ENCODE results near the gene JAM2.

The JAM2 gene

DNA sequence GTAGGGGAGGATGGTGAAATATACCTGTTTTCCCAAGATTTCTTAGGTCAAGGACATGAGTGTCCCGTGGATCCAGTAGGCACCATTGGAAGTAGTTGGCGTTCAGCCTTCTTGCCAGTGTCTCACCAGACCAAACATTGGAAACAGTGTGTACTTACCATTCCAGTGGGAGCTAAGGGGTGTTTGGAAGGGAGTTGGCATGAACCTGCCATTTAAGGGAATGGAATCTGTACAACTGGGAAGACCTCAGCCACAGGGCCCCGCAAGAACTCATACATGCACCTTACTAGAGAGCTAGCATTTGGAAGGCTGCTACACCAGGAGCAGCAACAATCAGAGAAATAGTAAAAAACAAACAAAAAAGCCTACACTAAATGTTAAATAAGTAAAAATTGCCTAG, 82.9 kb downstream of the JAM2 start:
- DNase-seq = no peak

DNA sequence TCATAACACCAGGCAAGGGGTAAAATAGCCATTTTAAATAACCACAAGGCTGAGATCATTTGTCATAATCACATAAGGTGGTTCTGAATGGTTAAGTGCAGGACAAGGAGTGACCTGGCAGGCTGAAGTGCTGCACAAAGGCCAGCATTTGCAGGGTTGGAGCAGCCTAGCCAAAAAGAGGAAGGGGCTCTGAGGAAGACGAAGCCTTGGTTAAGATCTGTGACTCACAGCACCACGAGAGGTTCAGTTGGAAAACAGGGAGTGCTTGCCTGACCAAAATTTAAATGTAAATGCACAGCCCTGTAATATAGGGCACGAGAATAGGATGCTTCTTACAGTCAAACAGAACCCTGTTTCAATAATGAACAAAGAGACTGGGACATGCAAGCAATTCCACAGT, 83.6 kb downstream of the JAM2 start:
- no peak for DNase-seq

DNA sequence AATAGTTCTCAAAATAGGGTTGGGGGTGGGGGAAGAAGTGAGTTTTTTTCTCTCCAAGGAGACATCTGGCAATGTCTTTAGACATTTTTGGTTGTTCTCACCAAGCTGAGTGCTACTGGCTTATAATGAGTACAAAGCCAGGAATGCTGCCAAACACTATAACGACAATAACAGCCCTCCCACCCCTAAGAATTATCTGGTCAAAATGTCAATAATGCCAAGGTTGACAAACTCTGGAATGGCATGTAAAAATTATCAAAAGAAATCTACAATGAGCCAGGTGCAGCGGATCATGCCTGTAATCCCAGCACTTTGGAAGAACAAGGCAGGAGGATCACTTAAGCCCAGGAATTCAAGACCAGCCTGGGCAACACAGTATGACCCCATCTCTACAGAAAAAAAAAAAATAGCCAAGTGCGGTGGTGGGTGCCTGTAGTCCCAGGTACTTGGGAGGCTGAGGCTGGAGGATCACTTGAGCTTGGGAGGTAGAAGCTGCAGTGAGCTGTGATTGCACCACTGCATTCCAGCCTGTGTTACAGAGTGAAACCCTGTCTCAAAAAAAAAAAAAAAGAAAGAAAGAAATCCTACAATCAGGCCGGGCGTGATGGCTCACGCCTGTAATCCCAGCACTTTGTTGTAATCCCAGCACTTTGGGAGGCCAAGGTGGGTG, 93.2 kb downstream of the JAM2 start:
- DNase-seq = no peak

DNA sequence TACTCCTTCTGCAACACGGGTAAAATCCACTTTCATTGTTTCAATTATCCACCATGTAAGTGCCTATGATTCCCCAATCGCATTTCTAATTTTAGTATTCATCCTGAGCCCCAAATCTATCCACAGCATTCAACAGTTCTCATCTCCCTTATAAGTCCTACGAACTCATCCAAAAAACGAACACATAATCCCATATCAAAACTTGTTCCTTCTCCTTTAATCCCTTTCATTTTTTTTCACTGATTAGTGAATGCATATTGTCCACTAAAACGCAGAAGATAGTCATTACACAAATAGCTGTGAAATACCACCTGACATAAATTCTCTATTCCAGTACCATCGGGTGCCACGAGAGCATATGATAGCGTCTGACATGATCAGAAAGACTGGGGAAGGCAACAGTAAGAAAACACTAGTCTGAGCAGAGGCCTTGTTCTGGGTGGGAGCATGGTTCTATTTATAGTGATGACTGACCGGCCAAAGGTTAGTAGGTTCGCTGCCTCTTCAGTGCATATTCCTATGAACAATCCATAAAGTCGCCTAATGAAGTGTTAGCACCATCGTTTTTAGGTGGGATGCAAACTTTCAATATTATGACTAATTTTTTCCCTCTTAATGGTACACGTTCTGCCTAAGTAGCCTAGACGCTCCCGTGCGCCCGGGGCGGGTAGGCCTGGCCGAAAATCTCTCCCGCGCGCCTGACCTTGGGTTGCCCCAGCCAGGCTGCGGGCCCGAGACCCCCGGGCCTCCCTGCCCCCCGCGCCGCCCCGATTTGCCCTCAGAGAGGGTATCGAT, 95.0 kb downstream of the JAM2 start:
- no peak for DNase-seq

DNA sequence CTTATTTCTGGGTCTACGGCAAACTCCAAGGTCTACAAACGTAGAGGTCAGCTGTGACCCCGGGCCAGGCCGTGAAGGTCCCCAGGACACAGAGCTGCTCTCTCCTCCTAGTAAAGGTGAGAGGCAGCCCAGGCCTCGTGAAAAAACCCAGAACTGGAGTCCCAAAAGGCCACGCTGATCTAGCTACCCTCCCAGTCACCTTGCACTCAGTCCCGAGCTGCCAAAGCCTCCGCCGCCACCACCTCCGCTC, 95.5 kb downstream of the JAM2 start:
- DNase-seq = no peak

DNA sequence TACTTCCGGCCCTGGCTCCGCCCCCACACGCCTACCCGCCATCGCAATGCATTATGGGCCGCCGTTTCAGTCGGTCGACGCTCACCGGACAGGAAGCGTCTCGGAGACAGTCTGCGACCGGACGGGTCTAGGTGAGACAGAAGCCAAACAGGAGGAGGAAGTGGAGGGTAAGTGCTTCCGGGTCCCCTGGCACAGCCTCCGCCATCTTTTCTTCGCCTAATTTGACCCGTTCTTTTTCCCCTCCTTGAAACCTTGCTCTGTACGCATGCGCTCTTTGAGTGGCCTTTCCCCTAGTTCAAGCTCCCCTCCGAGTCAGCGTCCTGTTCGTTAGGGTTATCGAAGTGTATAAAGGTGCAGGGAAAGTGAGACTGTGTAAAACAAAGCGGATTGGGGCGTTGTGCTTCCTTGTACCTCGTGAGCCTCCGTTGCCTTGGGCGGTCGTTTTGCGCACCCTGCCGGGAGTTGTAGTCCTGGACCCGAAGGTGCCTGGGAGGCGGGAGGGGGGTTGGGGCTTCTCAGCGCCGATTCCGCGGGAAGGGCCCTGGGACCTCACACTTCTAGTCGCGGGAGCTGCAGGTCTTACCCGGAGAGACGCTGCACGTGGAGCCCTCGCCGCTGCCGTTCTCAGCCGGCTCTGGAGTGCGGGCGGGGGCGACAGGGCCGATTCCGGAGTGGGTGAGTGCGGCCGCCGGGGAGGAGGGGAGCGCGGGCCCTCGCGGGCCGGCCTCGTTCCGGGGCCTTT, 96.0 kb downstream of the JAM2 start, which contains the start of the genes ATP5PF and GABPA:
TSS of gene ATP5PF (minus strand) at position 1 of the 742 bp plus-strand sequence. CDS start 5,110 bp downstream, outside the sequence.
TSS of gene GABPA (plus strand) at position 69 of the 742 bp plus-strand sequence. CDS start 6,627 bp downstream, outside the sequence.
- DNase-seq = peak; percentile 99

DNA sequence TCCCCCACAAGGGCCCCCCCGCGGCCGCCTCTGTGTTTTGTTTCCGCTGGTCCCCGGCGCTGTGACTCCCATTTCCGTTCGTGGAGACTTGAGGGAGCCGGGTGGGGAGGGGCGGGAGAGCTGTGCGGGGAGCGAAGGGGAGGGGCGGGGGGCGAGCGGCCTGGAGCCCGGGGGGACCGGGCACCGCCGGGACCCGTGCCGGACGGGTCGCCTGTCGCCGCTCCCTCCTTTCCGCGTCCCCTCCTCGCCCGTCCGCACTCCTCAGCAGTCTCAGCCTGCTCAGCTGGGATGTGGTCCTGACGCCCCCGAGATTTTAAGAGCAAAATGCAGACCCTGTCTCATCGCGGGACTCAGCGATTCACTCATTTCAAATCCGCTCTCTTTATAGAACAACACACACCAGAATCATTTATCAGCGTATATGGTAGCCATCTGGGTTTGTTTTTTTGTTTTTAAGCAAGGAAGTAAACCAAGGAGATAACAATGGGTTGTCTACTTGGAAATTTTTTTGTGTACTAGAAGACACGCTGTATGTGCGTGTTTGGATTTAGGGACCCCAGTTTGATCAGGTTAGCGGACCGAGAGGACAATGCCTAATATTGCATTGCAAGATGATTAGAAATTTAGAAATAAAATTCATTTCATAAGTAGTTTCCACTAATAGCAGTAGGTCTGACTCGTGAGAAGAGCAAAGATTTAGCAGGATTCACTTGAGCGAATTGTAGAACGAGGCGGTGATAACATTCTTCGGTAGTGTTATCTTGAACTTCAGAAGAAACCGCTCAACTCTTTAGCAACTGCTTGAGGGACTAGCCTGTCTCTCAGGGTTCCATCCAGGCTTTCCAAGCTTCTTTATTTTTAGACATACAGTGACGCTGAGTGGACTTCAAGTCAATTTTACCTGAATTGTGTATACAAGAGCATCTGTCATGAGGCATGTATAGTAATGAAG, 96.9 kb downstream of the JAM2 start:
- peak; percentile 92 for DNase-seq

DNA sequence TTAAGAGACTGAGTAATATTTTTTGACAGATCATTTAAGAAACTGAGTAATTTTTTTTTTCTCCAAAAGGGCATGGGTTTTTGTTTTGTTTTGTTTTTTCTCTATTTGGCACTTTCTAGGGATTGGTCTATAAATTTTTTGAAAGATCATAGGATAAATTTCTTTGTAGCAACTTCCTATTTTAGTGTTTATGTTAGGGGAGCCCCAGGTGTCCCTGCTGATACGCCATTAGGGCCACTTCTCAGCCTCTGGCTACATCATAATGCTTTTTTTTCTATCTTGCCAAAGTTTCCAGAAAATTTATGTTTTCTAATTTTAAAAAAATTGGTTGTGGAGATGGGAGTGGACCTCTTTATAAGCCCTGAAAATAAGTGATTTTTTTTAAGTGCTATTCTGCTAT, 98.4 kb downstream of the JAM2 start:
- DNase-seq = no peak

DNA sequence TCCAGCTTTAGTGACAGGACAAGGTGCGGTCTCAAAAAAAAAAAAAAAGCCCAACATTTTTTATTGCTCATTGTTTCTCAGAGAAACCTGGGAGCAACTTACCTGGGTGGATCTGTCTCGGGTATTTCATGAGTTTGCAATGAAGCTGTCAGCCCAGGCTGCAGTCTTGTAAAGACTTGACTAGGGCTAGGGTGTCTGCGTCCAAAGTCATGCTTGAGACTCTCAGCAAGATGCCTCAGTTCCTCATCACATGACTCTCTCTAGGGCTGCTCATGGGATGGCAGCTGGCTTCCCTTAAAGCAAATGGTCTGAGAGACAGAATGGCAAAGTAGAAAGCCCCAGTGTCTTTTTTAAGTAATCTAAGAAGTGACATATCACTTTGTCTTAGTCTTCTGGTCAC, 103.8 kb downstream of the JAM2 start:
- DNase-seq = no peak

DNA sequence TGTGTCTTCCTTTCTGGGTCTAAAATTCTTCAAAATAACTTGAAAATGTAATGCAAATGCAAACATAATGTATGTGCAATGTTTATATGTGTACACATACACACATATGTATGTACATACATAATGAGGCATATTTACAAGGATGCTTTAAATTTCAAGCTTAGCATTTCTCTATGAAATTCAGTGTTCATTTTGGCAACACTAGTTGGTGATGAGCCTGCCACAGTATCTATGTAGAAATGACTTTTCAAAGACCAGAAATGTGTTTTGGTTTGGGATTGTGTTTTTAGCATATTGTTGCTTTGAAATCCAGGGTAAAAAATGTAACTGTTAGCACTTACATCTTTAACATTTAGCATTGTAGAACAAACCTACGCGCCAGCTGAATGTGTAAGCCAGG, 105.8 kb downstream of the JAM2 start:
- DNase-seq = no peak

DNA sequence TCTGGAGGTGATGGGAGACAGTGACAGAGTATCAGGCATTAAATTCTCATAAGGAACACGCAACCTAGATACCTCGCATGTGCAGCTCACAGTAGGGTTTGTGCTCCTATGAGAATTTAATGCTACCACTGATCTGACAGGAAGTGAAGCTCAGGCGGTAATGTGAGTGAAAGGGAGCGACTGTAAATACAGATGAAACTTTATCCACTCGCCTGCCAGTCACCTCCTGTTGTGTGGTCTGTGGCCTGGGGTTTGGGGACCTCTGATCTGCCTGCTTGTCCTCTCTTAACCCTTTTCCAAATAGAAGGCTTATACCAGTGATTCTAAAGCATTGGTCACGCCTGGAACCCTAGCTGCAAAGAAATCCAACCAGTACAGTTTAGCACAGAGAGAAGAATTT, 111.0 kb downstream of the JAM2 start:
- DNase-seq = no peak

DNA sequence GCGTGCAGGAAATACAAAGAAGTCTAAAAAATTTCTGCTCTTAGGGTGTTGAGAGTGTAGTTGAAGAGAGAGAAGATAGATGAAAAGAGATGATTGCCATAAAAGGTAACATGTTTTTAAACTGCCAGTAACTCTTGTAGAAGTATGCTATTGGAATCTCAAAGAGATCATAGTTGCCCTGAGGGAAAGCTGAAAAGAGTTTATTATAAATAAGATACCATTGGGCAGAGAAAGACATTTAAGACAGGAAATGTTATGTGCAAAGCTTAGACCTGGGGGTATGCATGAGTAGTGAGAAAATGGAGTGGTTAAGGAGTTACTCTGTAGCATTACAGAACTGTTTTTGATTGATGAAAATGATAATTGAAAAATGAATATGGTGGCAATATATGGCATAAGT, 113.4 kb downstream of the JAM2 start:
- no peak for DNase-seq

DNA sequence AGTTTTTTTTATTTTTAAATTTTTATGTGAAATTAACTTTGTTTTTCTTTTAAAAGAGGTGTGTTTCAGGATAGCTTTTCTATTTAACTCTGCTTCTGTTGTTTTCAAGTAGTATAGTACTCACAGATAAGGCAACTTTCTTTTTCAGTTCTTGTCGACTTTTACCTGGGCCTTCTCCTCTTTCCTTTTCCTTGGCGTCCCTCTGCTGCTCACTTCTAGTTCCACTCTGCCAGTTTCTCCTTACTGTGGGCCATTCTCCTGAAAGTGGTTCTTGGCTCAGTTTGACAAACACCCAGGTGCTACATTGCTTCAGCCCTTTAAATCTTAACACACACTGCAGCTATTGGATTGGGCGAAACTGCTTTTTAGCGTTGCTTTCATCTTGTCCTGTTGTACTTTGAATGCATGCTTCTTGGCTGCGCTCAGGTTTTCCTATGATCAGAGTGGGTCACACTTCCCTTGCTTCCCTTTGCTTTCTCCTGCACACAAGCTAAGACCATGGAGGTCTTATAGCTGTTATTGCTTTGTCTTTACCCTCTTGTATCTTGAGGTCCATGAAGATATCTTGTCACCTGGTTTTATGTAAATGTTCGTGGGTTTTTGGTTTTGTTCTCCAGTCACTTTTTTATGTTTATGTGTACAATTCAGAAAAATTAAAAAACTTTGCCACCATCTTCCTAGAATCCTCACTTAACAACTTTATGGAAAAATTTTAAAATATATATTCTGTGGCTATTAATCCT, 117.3 kb downstream of the JAM2 start:
- no peak for DNase-seq

DNA sequence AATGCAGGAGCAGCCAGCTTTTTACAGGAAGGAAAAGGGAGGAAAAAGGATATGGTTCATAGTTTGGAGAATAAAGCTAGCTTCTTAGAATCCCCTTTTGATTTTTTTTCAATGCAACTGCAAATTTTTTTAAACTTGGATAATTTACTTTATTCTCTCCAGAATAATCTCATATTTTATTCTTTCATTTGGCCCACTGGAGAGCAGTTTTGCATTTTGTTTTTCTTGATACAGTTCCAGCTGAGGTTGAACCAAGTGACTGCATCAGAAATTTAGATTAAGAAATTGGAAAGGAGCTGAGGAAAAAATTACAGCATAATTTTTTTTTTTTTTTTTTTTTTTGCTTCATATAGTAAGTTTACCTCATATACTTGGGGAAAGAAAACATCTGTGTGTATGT, 118.5 kb downstream of the JAM2 start:
- no peak for DNase-seq

DNA sequence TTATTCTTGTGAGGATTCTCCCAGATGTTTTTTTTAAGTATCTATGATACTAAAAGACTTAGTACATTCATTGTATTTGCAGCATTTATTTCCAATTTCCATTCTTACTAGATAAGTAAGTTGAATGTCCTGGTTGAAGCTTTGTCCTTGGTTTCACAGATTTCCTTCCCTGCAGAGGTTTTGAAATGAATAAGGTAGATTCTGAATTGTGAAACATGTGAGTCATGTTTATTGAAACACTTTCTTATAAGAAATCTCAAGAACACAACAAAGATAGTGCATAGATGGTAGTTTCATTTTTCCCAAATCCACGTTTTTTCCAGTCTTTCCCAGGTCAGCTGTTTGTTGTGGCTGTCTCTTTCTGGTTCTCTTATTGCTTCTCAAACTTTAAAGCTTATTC, 120.5 kb downstream of the JAM2 start:
- no peak for DNase-seq

DNA sequence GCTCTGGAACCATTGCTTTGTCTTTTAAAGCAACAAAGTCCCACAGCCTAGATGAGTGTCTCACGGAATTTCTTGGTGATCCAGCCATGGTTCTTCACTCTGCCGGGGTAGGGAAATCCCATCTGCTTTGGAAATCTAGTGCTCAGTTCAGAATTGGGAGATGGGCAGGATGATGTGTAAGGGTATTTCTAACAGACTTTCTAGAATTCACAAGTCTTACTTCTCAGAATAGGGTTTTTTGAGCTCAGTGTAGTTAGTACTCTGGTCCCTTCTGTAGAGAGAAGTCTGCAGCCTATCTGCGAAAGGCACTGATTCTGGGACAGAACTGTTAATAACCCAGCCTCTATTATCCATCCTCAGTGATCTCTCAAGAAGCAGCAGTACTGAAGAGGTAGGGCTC, 121.0 kb downstream of the JAM2 start:
- no peak for DNase-seq

DNA sequence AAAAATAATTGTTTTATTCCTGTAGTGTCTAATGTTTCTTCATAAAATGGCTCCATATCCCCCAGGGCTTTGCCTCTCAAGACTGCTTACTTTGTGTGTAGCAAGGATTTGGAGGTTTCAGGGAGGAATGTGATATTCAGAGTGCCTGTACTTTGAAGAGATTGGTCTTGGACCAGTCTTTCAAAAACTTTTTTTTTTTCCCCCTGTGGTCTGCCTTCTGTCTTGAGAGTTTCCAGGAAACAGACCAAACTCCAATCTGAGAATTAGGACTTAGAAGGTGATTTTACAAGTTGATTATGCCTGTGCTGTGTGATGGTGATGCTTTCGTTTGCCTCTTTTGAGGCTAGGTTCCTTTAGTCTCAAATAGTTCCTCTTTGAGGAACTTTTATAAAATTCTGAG, 121.6 kb downstream of the JAM2 start:
- DNase-seq = no peak

DNA sequence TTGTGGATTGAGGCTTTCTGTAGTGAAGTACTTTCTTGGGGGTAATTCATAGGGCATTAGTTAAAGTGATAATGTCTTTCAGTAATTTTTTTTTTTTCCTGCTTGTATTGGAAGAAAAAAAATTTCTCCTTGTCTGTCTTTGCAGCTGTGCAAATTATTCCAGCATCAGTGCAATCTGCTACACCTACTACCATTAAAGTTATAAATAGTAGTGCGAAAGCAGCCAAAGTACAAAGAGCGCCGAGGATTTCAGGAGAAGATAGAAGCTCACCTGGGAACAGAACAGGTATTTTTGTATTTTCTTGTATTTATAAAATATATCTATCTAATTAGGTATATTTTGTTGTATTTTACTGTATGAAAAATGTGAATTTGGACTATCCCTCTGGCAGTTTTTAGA, 125.0 kb downstream of the JAM2 start:
- no peak for DNase-seq

Measured in islet precursor cell (in vitro differentiated cells).